Stimulated activated naive CD8-positive, alpha-beta T cell treated with anti-CD3 and anti-CD28 coated beads, Interleukin-15, Interleukin-2, amounts not matched to agents 100 ng/mL and 50 ng/mL, for 24 hours (primary cell): ENCODE measurements around the gene PI4KA.

ENCODE experiments used
- H3K27ac Mint-ChIP-seq: one replicate; pipeline ENCODE4 v1.8.0; 2021; ENCODE audit warnings: mild to moderate bottlenecking, mixed read lengths
- H3K27me3 Mint-ChIP-seq: one replicate; pipeline ENCODE4 v1.8.0; 2021; ENCODE audit warnings: mixed read lengths
- H3K36me3 Mint-ChIP-seq: one replicate; pipeline ENCODE4 v1.8.0; 2021; ENCODE audit warnings: low read depth, mixed read lengths
- H3K4me1 Mint-ChIP-seq: one replicate; pipeline ENCODE4 v1.8.0; 2021; ENCODE audit warnings: low read depth, mixed read lengths
- H3K4me3 Mint-ChIP-seq: one replicate; pipeline ENCODE4 v1.8.0; 2021; ENCODE audit warnings: mild to moderate bottlenecking, mixed read lengths
- H3K9me3 Mint-ChIP-seq: one replicate; pipeline ENCODE4 v1.8.0; 2021; ENCODE audit warnings: mixed read lengths

Gene PI4KA

GRCh38 chr22:20803696-20804324, 54.8 kb downstream of the PI4KA start:
- Mint-ChIP-seq H3K27ac (no peak overlapping the region), H3K36me3 (peaks cover 70% of the 10 kb centered on the region), H3K4me3 (no peak overlapping the region), H3K9me3 (no peaks in the 10 kb centered on the region), H3K27me3 (no peaks in the 10 kb centered on the region), H3K4me1 (peaks cover 5% of the 10 kb centered on the region)

GRCh38 chr22:20802922-20803553, 55.6 kb downstream of the PI4KA start:
- Mint-ChIP-seq H3K27me3 (no peaks in the 10 kb centered on the region), H3K27ac (no peak overlapping the region), H3K4me3 (no peak overlapping the region), H3K36me3 (peaks cover 74% of the 10 kb centered on the region), H3K9me3 (no peaks in the 10 kb centered on the region), H3K4me1 (peaks cover 5% of the 10 kb centered on the region)

- Mint-ChIP-seq H3K4me3 (no peak overlapping the region), H3K4me1 (peaks cover 5% of the 10 kb centered on the region), H3K27me3 (no peaks in the 10 kb centered on the region), H3K36me3 (peaks cover 72% of the 10 kb centered on the region), H3K9me3 (no peaks in the 10 kb centered on the region), H3K27ac (no peak overlapping the region)
Observed at GRCh38 chr22:20802452-20802851, 56.2 kb downstream of the PI4KA start.

- Mint-ChIP-seq H3K9me3 (no peaks in the 10 kb centered on the region), H3K4me3 (no peak overlapping the region), H3K36me3 (peaks cover 75% of the 10 kb centered on the region)
Observed at GRCh38 chr22:20799449-20799848, 59.2 kb downstream of the PI4KA start.

GRCh38 chr22:20798974-20799373, 59.6 kb downstream of the PI4KA start:
- H3K27ac Mint-ChIP-seq, result no peak overlapping the region
- no peaks in the 10 kb centered on the region for H3K9me3 Mint-ChIP-seq
- no peak overlapping the region for H3K4me3 Mint-ChIP-seq
- H3K36me3 Mint-ChIP-seq, result peaks cover 70% of the 10 kb centered on the region
- H3K4me1 Mint-ChIP-seq, result no peaks in the 10 kb centered on the region
- H3K27me3 Mint-ChIP-seq, result no peaks in the 10 kb centered on the region

More at GRCh38 chr22:20799449-20799848, 59.2 kb downstream of the PI4KA start:
- Mint-ChIP-seq H3K4me1 (no peaks in the 10 kb centered on the region), H3K27me3 (no peaks in the 10 kb centered on the region), H3K27ac (no peak overlapping the region)

GRCh38 chr22:20798218-20798617, 60.4 kb downstream of the PI4KA start:
- no peak overlapping the region for H3K27ac Mint-ChIP-seq
- no peak overlapping the region for H3K4me3 Mint-ChIP-seq
- no peaks in the 10 kb centered on the region for H3K9me3 Mint-ChIP-seq
- H3K4me1 Mint-ChIP-seq, result no peaks in the 10 kb centered on the region
- H3K36me3 Mint-ChIP-seq, result peaks cover 64% of the 10 kb centered on the region
- H3K27me3 Mint-ChIP-seq, result no peaks in the 10 kb centered on the region

GRCh38 chr22:20796731-20797130, 61.9 kb downstream of the PI4KA start:
- Mint-ChIP-seq H3K4me1 (no peaks in the 10 kb centered on the region), H3K27ac (no peak overlapping the region), H3K36me3 (peaks cover 59% of the 10 kb centered on the region)

GRCh38 chr22:20794650-20795413, 63.8 kb downstream of the PI4KA start:
- Mint-ChIP-seq H3K4me3 (no peak overlapping the region), H3K27me3 (no peaks in the 10 kb centered on the region), H3K27ac (peak overlapping the region; percentile 51), H3K9me3 (no peaks in the 10 kb centered on the region), H3K36me3 (peaks cover 61% of the 10 kb centered on the region), H3K4me1 (no peaks in the 10 kb centered on the region)

More at GRCh38 chr22:20796731-20797130, 61.9 kb downstream of the PI4KA start:
- no peak overlapping the region for H3K4me3 Mint-ChIP-seq
- no peaks in the 10 kb centered on the region for H3K9me3 Mint-ChIP-seq
- no peaks in the 10 kb centered on the region for H3K27me3 Mint-ChIP-seq

- H3K36me3 Mint-ChIP-seq, result peaks cover 54% of the 10 kb centered on the region
- H3K27ac Mint-ChIP-seq, result no peak overlapping the region
- no peaks in the 10 kb centered on the region for H3K4me1 Mint-ChIP-seq
- H3K27me3 Mint-ChIP-seq, result no peaks in the 10 kb centered on the region
- no peaks in the 10 kb centered on the region for H3K9me3 Mint-ChIP-seq
- H3K4me3 Mint-ChIP-seq, result no peak overlapping the region
Observed at GRCh38 chr22:20793748-20794649, 64.6 kb downstream of the PI4KA start.

- no peak overlapping the region for H3K27ac Mint-ChIP-seq
- H3K4me3 Mint-ChIP-seq, result no peak overlapping the region
- H3K36me3 Mint-ChIP-seq, result peaks cover 52% of the 10 kb centered on the region
- H3K9me3 Mint-ChIP-seq, result no peaks in the 10 kb centered on the region
- H3K27me3 Mint-ChIP-seq, result no peaks in the 10 kb centered on the region
- no peaks in the 10 kb centered on the region for H3K4me1 Mint-ChIP-seq
Observed at GRCh38 chr22:20792966-20793728, 65.5 kb downstream of the PI4KA start.

GRCh38 chr22:20792221-20792965, 66.2 kb downstream of the PI4KA start:
- peaks cover 47% of the 10 kb centered on the region for H3K36me3 Mint-ChIP-seq
- H3K27me3 Mint-ChIP-seq, result no peaks in the 10 kb centered on the region
- no peaks in the 10 kb centered on the region for H3K9me3 Mint-ChIP-seq
- no peak overlapping the region for H3K4me3 Mint-ChIP-seq
- H3K4me1 Mint-ChIP-seq, result no peaks in the 10 kb centered on the region
- no peak overlapping the region for H3K27ac Mint-ChIP-seq

- Mint-ChIP-seq H3K36me3 (peaks cover 26% of the 10 kb centered on the region), H3K9me3 (no peaks in the 10 kb centered on the region), H3K27ac (no peak overlapping the region), H3K4me3 (no peak overlapping the region), H3K4me1 (peaks cover 4% of the 10 kb centered on the region), H3K27me3 (no peaks in the 10 kb centered on the region)
Observed at GRCh38 chr22:20788627-20789344, 69.8 kb downstream of the PI4KA start.
